ENCODE data around the gene RNF7.
A peak's percentile ranks its signal among the peaks of the same experiment; 100 is the strongest.

RNF7 gene

GRCh38 chr3:141726483-141726882 lies 11.6 kb upstream of the RNF7 start:
- no peaks in the 10 kb centered on the region for H4K20me1 ChIP-seq (ENCODE audit: insufficient read depth, low read length)
- H3K4me1 ChIP-seq (ENCODE audit: insufficient read depth, low read length) = no peaks in the 10 kb centered on the region
- no peaks in the 10 kb centered on the region for H3K27me3 ChIP-seq (ENCODE audit: insufficient read depth, low read length, poor library complexity)
- ATAC-seq (ENCODE audit: insufficient read depth, low read depth) = no peak
- H2AFZ ChIP-seq (ENCODE audit: low read depth, low read length) = no peak overlapping the region
- no peaks in the 10 kb centered on the region for H3K9me3 ChIP-seq (ENCODE audit: insufficient read depth, low read length, severe bottlenecking)
- no peak for DNase-seq
- H3K27ac ChIP-seq (ENCODE audit: low read length) = no peak overlapping the region
- H3K79me2 ChIP-seq (ENCODE audit: insufficient read depth, low read length) = no peaks in the 10 kb centered on the region
- H3K9ac ChIP-seq (ENCODE audit: low read depth, low read length) = no peak overlapping the region
- TF ChIP-seq EZH2 (IDR thresholded peaks at IDR 0.05; ENCODE audit: borderline replicate concordance, low read depth, low read length, severe bottlenecking) = no peak
- TF ChIP-seq, protein P1, sequence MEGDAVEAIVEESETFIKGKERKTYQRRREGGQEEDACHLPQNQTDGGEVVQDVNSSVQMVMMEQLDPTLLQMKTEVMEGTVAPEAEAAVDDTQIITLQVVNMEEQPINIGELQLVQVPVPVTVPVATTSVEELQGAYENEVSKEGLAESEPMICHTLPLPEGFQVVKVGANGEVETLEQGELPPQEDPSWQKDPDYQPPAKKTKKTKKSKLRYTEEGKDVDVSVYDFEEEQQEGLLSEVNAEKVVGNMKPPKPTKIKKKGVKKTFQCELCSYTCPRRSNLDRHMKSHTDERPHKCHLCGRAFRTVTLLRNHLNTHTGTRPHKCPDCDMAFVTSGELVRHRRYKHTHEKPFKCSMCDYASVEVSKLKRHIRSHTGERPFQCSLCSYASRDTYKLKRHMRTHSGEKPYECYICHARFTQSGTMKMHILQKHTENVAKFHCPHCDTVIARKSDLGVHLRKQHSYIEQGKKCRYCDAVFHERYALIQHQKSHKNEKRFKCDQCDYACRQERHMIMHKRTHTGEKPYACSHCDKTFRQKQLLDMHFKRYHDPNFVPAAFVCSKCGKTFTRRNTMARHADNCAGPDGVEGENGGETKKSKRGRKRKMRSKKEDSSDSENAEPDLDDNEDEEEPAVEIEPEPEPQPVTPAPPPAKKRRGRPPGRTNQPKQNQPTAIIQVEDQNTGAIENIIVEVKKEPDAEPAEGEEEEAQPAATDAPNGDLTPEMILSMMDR (IDR thresholded peaks at IDR 0.05; ENCODE audit: borderline replicate concordance, extremely low read depth, low read length, poor library complexity, severe bottlenecking) = no peak
- H3K4me3 ChIP-seq (ENCODE audit: low read depth in 1 of 2, low read length in 2 of 2) = no peak overlapping the region
- H3K36me3 ChIP-seq (ENCODE audit: insufficient read depth, low read length) = no peaks in the 10 kb centered on the region
- no peak overlapping the region for H3K4me2 ChIP-seq (ENCODE audit: insufficient read depth, low read length)

GRCh38 chr3:141728355-141728892 lies 9.7 kb upstream of the RNF7 start:
- ATAC-seq (ENCODE audit: insufficient read depth, low read depth) = no peak

DNA sequence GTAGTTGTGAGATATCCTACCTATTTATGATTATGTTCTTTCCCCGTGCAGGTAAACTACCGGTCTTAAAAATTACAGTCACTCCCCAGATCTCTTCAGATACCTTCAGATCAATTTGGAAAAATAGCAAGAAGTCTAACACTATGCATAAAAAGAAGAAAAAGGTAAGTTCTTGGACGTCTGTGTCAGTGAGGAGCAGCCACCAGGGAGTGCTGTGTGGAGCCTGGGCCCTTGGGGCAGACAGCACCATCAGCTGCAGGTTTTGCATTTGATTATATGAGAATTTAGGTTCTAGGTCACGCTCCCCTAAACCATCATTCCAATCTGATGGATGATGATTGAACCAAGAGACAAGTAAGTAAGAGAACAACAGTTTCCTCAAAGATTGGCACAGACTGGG lies 8.9 kb upstream of the RNF7 start:
- no peak overlapping the region for H2AFZ ChIP-seq (ENCODE audit: low read depth, low read length)
- ATAC-seq (ENCODE audit: insufficient read depth, low read depth) = no peak
- H3K9ac ChIP-seq (ENCODE audit: low read depth, low read length) = no peak overlapping the region
- no peak for DNase-seq
- TF ChIP-seq, protein P1 (IDR thresholded peaks at IDR 0.05; ENCODE audit: borderline replicate concordance, extremely low read depth, low read length, poor library complexity, severe bottlenecking) = peak; percentile 38
- no peak for TF ChIP-seq EZH2 (IDR thresholded peaks at IDR 0.05; ENCODE audit: borderline replicate concordance, low read depth, low read length, severe bottlenecking)
- H3K4me2 ChIP-seq (ENCODE audit: insufficient read depth, low read length) = no peak overlapping the region
- H3K27ac ChIP-seq (ENCODE audit: low read length) = no peak overlapping the region
- H3K79me2 ChIP-seq (ENCODE audit: insufficient read depth, low read length) = no peaks in the 10 kb centered on the region
- no peaks in the 10 kb centered on the region for H3K36me3 ChIP-seq (ENCODE audit: insufficient read depth, low read length)
- no peaks in the 10 kb centered on the region for H3K9me3 ChIP-seq (ENCODE audit: insufficient read depth, low read length, severe bottlenecking)
- no peaks in the 10 kb centered on the region for H3K27me3 ChIP-seq (ENCODE audit: insufficient read depth, low read length, poor library complexity)
- no peaks in the 10 kb centered on the region for H4K20me1 ChIP-seq (ENCODE audit: insufficient read depth, low read length)
- no peak overlapping the region for H3K4me3 ChIP-seq (ENCODE audit: low read depth in 1 of 2, low read length in 2 of 2)
- H3K4me1 ChIP-seq (ENCODE audit: insufficient read depth, low read length) = no peaks in the 10 kb centered on the region

More at GRCh38 chr3:141728355-141728892, 9.7 kb upstream of the RNF7 start:
- TF ChIP-seq, protein P1 (IDR thresholded peaks at IDR 0.05; ENCODE audit: borderline replicate concordance, extremely low read depth, low read length, poor library complexity, severe bottlenecking) = no peak
- no peak for TF ChIP-seq EZH2 (IDR thresholded peaks at IDR 0.05; ENCODE audit: borderline replicate concordance, low read depth, low read length, severe bottlenecking)
- Histone ChIP-seq H3K4me2 (ENCODE audit: insufficient read depth, low read length) (no peak overlapping the region), H3K27me3 (ENCODE audit: insufficient read depth, low read length, poor library complexity) (no peaks in the 10 kb centered on the region), H2AFZ (ENCODE audit: low read depth, low read length) (no peak overlapping the region), H3K36me3 (ENCODE audit: insufficient read depth, low read length) (no peaks in the 10 kb centered on the region), H3K9ac (ENCODE audit: low read depth, low read length) (no peak overlapping the region), H3K27ac (ENCODE audit: low read length) (no peak overlapping the region), H3K4me3 (ENCODE audit: low read depth in 1 of 2, low read length in 2 of 2) (no peak overlapping the region), H4K20me1 (ENCODE audit: insufficient read depth, low read length) (no peaks in the 10 kb centered on the region), H3K79me2 (ENCODE audit: insufficient read depth, low read length) (no peaks in the 10 kb centered on the region), H3K4me1 (ENCODE audit: insufficient read depth, low read length) (no peaks in the 10 kb centered on the region), H3K9me3 (ENCODE audit: insufficient read depth, low read length, severe bottlenecking) (no peaks in the 10 kb centered on the region)
- DNase-seq = no peak
